Fibroblast of upper back skin (primary cell): ENCODE measurements around the gene GAPT.

Experiments used
- DNase-seq: peaks from one replicate; pipeline ENCODE4 v3.0.0-alpha.2; 2013

The GAPT gene

GRCh38 chr5:58491216-58491892 lies at the start of gene GAPT:
GAPT (plus strand) TSS chr5:58491435; CDS start chr5:58494537, 3,102 bp downstream.
- DNase-seq: no peak

- DNase-seq: no peak
Observed at GRCh38 chr5:58444805-58445204, 46.4 kb upstream of the GAPT start.

GRCh38 chr5:58446024-58446423 lies 45.2 kb upstream of the GAPT start:
- no peak for DNase-seq

- peak; percentile 71 for DNase-seq
Observed at GRCh38 chr5:58447226-58447625, 44.0 kb upstream of the GAPT start.

GRCh38 chr5:58450018-58450417 lies 41.2 kb upstream of the GAPT start:
- no peak for DNase-seq

- no peak for DNase-seq
Observed at GRCh38 chr5:58450811-58451629, 40.2 kb upstream of the GAPT start.

GRCh38 chr5:58451732-58452565 lies 39.3 kb upstream of the GAPT start:
- no peak for DNase-seq

GRCh38 chr5:58452566-58453258 lies 38.5 kb upstream of the GAPT start:
- DNase-seq: no peak

GRCh38 chr5:58453306-58453705 lies 37.9 kb upstream of the GAPT start:
- no peak for DNase-seq

- no peak for DNase-seq
Observed at GRCh38 chr5:58454025-58454424, 37.2 kb upstream of the GAPT start.

- peak; percentile 80 for DNase-seq
Observed at GRCh38 chr5:58455066-58455465, 36.2 kb upstream of the GAPT start.

GRCh38 chr5:58455480-58455879 lies 35.8 kb upstream of the GAPT start:
- peak; percentile 22 for DNase-seq

GRCh38 chr5:58456026-58456425 lies 35.2 kb upstream of the GAPT start:
- DNase-seq: peak; percentile 17

GRCh38 chr5:58456486-58456885 lies 34.7 kb upstream of the GAPT start:
- DNase-seq: no peak

- DNase-seq: no peak
Observed at GRCh38 chr5:58457050-58457449, 34.2 kb upstream of the GAPT start.

- no peak for DNase-seq
Observed at GRCh38 chr5:58458141-58458742, 33.0 kb upstream of the GAPT start.

GRCh38 chr5:58458743-58459145 lies 32.5 kb upstream of the GAPT start:
- peak; percentile 48 for DNase-seq

- peak; percentile 51 for DNase-seq
Observed at GRCh38 chr5:58459146-58460001, 31.9 kb upstream of the GAPT start.

- DNase-seq: peak; percentile 94
Observed at GRCh38 chr5:58460002-58460731, 31.1 kb upstream of the GAPT start, which contains the start of gene PLK2. PLK2 (minus strand) TSS chr5:58460086; CDS start chr5:58459959, 127 bp downstream.

- peak; percentile 84 for DNase-seq
Observed at GRCh38 chr5:58460732-58461286, 30.4 kb upstream of the GAPT start.
